ENCODE data around the gene DCLK1.

DCLK1 gene

DNA sequence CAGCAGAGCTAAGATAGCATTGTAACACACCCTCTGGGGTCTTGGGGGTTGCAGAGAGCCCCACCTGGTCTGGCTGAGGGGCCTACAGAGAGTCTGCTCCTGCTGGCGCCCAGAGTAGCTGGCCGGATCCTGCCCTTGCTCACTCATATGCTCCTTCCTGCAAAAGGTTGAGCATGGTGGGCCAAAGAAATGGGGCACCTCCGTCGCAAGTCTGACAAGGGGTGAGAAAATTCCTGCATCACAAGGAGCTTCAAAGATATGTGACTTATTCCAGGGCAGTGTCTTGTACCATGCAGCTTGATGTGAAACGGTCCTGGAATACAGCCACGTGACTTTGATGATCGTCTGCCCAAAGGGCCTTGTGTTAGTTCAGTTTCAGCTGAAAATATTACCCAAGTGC is 218.3 kb downstream of the DCLK1 start:
- in situ Hi-C loops (cut with HindIII; ENCODE audit: low sequenced_read_pairs) = no loop called here

DNA sequence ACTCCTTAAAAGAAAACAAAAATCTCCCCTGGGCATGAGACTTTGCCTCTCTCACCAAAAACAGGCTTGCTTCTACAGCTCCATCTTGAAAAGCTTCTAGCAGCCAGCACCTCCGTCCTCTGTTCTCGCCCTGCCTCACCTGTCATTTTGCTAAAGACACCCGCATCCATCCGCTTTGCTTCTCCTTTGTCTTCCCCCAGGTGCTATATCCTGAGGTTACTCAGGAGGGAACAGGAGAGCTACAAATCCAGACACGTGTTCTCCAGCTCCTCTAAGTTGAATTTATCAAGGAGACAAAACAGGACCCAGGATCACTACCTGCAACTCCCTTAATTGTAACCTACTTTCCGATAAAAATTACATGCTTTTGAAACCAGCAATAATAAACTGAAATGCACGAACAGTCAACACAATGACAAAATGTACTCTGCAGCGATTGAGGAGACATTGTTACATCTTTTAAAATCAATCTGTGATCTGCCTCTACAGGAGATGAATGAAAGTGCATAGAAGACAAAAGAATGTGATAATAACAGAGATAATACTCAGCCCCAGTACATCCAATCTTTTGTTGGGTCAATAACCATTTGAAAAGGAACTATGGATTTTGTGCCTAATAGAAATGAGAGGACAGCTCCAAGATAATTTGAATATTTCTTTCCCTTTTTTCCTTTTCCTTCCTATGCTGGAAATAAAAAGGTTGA is 221.2 kb downstream of the DCLK1 start:
- in situ Hi-C loops (cut with HindIII; ENCODE audit: low sequenced_read_pairs) = no loop called here

DNA sequence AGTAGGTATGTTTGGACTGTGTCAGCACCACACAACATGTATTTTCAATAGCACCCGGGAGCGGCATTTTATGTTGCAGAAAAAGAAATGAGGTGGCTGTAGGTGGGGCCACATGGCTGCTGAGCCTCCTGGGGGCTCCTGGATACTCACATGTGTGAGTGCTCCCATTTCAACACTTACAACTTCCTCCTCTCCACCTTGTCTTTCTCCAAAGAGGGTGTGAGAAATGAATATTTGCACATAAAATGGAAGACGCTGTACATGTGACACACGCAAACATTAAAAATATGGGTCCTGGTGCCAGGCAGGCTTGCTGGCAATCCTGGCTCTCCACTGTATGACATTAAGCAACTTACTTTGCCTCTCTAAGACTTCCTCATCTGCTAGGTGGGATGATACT is 222.1 kb downstream of the DCLK1 start:
- in situ Hi-C loops (cut with HindIII; ENCODE audit: low sequenced_read_pairs) = no loop called here

DNA sequence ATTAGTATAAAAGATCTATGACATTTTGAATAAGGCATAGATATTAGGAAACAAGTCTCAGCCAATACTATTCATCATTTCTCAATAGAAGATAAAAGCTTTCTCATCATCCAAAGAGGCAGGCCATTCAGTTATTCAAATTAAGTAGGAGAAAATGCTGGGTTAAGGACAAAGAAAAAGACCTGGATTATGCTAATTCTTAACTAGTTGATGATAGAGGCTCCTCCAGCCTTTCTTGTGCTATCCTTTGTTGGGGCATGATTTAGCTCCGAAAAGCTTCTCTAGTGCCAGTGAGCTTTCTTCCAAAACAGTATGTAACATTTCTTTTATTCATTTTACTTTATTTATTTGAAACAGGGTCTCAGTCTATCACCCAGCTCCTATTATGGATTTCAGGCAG is 223.0 kb downstream of the DCLK1 start:
- in situ Hi-C loops (cut with HindIII; ENCODE audit: low sequenced_read_pairs) = no loop called here

DNA sequence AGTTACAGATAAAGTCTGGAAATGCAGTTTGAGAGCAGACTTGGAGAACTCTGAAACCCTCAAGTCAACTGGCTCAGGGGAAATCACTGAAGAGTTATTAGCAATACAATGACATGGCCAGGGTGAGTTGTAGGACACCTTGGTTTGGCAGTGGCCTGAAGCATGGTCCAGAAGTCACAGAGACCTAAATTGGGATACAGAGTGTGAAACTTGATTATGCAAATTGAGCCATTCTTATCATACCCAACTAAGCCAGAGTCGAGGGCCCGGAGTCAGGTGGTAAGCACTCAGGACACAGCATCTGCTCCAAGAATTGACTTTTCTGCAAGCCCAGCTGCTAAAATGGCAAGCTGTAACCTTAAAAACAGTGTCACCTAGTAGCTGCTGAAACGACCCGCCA is 224.5 kb downstream of the DCLK1 start:
- in situ Hi-C loops (cut with HindIII; ENCODE audit: low sequenced_read_pairs) = no loop called here

DNA sequence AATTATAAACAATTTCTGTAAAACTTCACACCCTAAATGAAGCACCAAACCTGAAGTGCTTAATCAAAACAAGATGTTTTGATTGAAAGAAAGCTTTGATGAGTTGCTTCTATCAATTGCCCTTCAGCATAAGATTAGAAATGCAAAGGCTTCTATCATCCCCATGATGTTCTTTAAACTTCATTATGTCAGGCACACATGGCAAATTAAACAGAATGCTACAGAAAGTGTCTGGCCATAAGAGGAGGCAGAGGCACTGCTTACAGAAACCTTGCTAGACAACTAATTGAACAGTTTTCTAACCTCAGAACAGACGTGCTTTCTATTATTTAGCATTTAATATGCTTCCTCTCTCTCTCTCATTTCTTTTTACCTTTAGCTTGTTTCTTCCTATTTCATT is 228.1 kb downstream of the DCLK1 start:
- in situ Hi-C loops (cut with HindIII; ENCODE audit: low sequenced_read_pairs) = no loop called here

DNA sequence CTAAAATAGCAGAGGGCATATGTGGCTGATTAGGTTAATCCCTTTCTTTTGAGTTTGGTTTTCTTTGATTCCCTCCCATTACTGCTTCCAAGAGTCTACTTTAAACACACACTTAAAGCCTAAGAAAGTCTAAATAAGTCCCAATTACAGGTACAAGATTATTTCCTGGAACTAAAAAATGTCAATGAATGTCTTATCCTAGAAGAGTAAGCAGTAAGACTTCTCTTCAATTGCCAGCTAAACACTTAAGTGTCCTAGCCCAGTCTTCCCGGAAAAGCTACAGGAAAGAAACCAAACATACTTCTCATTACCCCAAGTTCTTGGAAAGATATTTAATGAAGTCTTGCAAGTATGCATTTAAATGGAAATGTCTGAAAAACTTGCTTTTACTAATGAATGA is 233.1 kb downstream of the DCLK1 start:
- in situ Hi-C loops (cut with HindIII; ENCODE audit: low sequenced_read_pairs) = no loop called here

DNA sequence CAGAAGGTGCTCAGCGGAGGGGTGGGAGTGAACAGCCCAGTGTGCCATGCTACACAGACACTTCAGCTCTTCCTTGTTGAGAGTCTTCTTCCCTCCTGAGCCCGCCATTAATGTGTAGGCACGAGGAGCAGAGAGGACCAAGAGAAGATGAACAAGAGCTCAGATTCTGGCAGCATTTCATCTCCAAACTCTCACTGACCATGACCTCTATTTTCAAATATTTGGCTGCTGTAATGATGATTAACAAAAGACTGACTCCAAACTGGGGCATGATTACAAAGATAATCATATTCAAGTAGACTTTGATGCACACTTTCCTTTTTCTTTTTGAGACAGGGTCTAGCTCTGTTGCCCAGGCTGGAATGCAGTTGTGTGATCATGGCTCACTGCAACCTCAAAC is 236.5 kb downstream of the DCLK1 start:
- in situ Hi-C loops (cut with HindIII; ENCODE audit: low sequenced_read_pairs) = no loop called here

DNA sequence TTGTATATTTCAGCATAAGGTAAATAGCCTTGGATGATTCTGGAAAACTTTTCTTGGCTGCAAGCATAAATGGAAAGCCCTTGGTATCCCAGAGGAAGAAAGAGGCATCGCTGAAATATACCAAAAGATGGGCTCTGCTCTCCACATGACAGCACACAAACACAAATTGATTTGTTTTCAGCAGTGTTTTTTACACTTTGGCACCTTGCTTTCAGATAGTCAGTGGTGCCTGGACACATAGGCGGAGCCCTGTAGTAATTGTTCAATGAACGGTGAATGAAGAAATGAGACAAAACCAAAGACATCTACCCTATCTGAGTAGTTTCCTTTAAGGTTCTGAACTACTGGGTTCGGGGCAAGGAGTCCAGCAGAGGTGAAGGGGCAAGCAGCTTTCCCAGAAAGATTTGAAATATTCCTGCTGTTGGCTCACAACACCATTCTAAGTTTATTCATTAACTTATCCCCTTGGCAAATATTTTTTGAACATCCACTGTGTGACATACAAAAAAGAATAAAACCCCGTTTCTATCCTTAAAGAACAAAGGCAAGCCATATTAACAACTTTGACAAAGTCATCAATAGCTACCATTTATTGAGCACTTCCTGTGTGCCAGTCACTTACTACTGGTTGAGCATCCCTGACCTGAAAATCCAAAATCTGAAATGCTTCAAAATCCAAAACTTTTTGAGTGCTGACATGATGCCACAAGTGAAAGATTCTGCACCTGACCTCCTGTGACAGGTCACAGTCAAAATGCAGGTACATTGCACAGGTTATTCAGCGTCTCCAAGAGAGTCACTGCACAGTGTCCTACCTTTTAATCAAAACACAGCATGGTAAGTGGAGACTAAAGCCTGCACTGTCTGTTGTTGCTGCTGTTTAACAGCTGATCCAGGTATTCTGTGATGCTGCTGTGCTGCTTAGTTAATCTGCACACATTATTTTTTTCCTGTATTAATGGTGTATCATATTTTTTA is 238.1 kb downstream of the DCLK1 start:
- in situ Hi-C loops (cut with HindIII; ENCODE audit: low sequenced_read_pairs) = no loop called here

DNA sequence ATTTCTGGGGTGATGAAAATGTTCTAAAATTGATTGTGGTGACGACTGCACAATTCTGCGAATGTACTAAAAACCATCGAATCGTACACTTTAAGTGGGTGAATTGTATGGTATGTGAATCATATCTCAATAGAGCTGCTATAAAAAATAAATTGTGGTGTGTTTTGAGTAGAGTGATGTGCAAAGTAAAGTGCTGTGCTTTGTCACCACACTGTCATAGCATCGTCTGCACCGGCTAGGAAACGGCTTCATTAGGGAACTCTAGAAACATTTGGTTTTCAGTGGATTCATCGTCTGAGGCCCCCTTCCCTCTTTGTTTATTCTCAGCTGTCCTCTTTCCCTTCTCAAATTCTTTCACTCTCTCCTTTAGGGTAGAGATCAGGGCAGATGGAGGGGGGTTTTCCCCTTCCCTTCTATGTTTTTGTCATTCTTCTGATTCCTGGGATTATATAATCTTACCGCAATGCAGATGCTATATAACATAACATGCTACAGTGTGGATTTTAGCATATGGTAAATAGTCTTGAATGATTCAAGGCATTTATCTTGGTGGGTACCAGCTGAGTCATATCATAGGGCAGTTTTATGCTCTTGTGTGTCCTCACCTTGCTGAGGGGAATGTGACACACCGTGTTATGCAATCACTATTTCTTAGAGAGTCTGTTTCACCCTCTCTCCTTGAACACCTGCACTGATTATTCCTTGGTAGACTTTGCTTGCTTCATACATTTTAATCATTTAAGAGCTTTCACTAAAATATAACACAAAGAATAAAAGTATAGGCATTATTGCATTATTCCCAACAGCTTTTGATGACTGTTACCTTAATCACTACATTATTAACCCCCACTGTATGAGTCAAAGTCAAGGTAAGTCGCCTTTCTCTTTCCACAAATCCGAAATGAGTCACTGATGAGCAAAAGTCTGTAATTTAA is 239.4 kb downstream of the DCLK1 start:
- in situ Hi-C loops (cut with HindIII; ENCODE audit: low sequenced_read_pairs) = no loop called here

DNA sequence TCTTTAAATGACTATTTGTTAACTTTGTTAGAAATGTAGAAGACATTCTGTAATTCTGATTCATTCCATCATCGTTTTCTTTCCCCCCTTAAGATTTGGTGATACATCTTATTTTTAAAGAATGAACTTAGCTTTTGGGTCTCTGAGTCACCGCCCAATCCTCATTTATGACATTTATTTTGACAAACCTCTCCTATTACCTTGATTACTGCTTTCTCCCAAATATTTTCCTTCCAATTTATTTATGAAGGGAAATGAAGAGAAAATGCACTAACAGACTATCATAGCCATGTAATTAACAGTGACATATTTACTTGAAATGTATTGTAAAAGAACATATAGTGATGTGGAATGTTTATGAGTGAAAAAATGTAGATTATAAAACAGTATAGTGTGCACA is 241.6 kb downstream of the DCLK1 start:
- in situ Hi-C loops (cut with HindIII; ENCODE audit: low sequenced_read_pairs) = no loop called here

DNA sequence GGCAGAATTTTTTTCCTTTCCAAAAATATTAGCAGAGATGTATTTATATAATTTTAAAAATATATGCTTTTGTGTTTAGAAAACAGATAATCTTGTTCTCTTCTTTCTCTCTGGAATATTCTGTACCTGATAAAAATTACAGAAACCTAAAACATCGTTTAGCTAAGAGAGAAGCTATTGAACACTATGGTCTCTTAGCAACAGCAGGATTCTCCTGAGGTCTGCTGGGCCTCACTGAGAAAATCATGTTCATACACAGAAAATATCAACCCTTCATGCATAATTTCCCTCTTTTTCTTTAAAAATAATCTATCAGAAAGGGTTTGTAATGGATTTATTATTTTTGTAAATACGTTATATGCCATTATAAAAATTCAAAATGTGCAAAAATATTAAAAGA is 242.2 kb downstream of the DCLK1 start:
- in situ Hi-C loops (cut with HindIII; ENCODE audit: low sequenced_read_pairs) = no loop called here

DNA sequence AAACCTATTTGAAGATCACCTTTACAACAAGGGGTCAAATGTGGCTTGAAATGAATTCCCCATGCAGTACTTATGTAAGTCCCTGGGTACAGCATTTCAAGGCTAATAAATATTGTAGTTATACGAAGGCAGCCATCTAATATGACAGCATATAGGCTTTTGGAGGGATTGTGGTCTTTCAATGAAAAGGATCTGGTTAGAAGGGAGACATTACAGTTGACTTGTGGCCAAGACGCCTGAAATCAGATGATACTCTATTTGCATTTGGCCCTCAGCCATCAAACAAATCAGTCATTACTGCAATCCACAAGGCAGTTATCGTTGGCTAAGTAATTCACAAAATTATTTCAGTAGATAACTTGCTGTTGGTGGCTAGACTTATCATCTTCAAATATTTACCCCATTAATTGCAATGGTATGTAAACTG is 242.7 kb downstream of the DCLK1 start:
- in situ Hi-C loops (cut with HindIII; ENCODE audit: low sequenced_read_pairs) = no loop called here

DNA sequence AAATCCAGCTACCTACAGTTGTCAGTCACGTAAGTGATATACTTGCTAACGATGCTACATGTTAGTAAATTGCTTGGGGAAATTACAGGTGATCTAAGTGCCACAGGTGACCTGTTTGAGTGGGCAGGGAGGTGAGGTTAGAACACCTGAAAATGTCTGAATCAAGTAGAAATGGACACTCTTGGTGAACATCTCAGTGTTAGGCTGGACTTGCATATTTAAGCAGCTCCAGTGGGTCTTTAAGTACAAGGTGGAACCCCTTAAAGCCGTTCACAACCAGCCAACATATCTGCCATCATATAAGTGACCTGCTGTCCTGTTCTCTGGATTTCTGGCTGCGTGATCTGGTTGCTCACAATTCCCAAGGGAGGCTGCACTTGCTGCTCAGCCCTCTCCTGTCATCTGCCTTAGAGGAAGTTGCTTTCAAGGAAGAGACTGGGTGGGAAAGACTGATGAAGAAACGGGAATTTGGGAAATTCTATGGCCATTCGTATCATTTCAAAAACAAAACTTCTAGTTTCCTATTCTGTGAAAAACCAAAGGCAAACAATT is 244.0 kb downstream of the DCLK1 start:
- in situ Hi-C loops (cut with HindIII; ENCODE audit: low sequenced_read_pairs) = no loop called here

DNA sequence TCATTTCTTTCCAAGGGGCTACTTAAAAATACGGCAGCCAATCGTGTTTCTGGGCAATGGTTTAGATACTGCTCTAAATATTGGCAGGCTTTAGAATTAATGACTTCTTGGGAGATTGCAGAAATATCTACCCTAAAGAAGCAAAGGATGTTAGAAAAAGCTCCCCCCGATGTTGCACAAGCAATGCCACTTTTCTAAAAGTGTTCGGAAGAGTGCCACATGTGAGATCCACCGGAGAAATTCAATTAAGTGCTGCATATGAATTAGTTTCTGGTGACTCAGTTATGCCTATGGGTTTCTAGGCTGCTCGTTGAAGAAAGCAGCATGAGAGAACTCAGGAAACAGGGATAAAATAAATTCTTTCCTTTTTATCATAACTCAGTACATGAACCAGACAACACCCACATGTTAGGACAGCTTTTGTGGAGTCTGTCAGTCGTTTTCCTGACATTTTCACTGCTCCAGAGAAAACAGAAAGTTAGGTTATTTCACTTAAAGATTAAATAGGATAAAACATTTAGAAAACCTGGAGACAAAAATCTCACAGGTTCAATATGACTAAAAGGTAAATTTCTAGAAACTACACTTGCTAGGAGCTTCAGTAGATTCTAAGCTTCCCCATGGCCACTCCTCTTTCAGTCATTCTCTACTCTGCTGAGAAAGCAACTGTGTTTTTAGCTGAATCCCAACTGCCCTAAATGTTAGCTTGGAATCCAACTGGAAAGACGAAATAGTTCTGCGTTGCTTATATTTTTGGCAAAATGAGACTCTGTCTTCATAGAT is 244.7 kb downstream of the DCLK1 start:
- in situ Hi-C loops (cut with HindIII; ENCODE audit: low sequenced_read_pairs) = no loop called here

DNA sequence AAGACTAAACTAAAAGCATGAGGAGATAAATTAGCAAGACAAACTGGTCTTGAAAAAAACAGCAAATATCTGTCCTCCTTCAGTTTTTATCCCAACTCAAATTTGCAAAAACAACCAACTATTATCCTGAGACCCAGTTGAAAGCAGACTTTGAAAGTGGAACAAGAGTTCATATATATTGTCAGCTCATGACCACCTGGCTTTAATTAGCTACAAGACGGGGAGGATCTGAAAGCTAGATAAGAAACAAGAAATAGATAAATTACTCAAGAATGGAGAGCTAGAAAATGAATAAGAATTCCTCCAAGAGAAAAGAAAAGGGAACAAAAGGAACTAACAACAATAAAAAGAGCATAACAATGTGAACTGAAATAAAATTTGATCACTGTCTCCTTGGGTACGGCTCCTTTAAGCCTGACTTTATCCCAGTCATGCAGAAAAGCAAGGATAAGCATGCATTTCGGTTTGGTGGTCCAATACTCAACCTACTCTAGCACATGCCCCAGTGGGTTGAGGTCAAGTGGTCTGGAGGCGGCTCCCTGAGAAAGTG is 246.9 kb downstream of the DCLK1 start:
- in situ Hi-C loops (cut with HindIII; ENCODE audit: low sequenced_read_pairs) = no loop called here

DNA sequence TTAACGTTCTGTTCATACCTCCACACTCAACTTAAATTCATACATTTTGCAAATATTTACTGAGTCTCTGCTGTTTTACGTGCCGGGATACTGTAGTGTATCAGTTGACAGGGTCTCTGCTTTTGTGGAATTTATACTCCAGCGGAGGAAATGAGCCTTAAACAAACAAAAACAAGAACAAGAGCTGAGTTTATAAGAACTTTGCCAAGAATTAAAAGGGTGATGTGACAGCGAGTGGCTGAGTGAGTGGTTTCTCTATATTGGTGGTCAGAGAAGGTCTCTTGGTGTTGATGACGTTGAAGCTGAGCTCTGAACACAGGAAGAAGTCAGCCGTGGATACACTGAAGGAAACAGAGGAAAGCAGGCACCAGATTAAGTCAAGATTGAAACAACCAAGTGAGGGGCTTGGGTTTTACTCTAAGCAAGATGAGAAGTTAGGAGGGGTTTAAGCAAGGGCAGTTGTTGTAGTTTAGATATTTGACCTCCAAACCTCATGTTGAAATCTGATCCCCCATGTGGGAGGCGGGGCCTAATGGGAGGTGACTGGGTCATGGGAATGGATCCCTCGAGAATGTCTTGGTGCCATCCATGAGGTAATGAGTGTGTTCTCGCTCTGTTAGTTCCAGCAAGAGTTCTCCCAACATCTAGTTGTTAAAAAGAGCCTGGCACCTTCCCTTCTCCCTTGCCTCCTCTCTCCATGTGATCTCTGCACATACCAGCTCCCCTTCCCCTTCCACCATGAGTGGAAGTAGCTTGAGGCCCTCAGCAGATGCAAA is 248.3 kb downstream of the DCLK1 start:
- in situ Hi-C loops (cut with HindIII; ENCODE audit: low sequenced_read_pairs) = no loop called here

DNA sequence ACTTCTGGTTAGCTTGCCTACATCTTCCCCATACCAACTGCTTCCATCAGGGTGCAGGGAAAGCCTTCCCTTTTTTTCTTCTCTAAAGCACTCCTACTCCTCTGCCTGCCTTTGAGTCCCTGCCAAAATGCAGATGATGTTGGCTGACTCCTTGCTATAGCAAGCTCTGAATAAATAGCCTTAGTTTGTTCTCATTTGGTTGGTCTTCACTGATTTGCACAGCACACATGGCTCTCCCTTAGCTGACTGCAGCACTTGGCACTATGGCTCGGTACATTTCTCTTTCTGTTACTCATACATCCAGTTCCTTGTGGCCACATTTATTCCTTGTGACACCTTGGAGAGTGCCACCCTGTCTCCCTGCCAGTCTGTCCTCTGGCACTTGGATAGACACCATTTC is 249.8 kb downstream of the DCLK1 start:
- in situ Hi-C loops (cut with HindIII; ENCODE audit: low sequenced_read_pairs) = no loop called here

DNA sequence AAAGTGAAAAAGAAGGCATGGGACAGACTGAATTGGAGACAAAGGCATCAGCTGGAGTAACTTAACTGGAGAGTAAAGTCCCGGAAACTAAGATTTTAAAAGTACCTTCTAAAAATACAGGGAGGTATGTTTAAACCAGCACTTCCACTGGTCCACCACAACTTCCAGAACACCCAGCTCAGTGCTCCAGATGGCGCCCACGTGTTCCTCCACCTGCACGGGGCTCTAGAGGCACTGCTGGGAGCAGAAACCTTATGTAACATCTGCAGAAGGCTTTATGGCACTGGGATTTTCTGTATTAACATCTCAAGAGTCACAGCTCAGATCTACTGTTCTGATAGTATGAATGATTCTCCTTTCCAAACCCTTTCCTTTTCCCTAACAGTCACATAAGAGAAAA is 252.1 kb downstream of the DCLK1 start:
- in situ Hi-C loops (cut with HindIII; ENCODE audit: low sequenced_read_pairs) = no loop called here

Data from endothelial cell of hepatic sinusoid (primary cell).